HCEC 1CT (cell line): ENCODE results near the gene RASGEF1B.
"Not testable (repeated sequence)": the region's sequence is repeated elsewhere in the genome, so short reads cannot be mapped to it uniquely, and the experiment has no call there.

Experiments used
- DNase-seq: peaks from one replicate; pipeline ENCODE4 v3.0.0-alpha.2; 2017

RASGEF1B gene

GRCh38 chr4:81426770-81427289, 44.9 kb downstream of the RASGEF1B start:
- no peak for DNase-seq

DNA sequence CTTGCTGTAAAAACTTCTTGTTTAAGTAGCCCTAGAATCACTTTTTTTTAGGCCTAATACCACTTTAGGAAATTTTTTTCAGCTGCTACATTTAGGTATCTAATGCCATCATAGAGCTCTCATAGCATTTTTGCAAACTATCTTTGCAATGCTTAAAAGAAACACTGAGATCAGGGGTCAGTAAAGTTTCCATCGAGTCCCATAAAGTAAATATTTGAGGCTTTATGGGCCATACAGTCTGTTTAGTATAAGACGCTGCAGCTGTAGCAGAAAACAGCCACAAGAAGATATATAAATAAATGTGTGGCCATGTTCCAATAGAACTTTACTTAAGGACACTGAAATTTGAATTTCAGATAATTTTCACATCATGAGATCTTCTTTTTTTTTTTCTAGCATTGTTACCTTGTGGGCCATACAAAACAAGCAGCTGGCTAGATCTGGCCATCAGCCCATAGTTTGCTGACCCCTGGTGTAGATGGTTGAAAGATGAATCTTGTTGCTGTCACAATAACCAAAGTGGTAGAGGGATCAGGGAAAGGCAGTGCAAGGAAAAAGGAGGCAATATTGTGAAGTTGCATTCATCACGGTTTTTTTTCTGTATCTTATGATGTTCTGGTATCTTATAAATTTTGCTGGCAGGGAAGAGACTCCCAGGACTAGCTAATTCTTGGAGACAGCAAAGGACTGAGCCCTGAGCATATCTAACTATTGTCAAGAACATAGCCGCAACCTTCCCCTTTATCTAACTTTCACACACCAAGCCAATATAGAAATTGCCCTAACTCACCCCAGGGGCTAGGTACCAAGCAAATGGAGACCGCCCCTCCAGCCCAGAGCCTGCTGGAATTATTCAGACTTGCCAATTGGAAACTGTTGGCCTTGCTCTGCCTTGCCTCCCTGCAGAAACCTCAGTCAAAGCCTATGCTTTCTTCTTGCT, 46.6 kb downstream of the RASGEF1B start:
- DNase-seq = no peak

DNA sequence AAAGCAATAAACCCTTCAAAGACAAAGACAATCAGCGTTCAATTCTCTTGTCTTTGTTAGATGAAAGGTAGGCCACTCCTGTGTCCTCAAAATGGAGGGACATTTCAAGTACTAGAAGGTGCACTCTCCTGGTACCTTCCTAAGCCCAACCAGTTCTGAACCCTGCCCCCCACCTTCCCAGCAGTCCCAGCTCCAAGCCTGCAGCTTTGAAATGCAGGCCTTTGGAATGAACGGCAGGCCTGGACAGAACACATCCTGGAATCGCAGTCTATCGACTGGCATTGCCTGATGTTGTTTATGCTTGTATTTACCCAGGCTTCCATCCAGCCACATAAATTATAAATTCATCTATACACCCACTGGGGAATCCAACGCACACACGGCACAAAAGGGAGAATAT, 47.4 kb downstream of the RASGEF1B start:
- DNase-seq = no peak

- no peak for DNase-seq
These were observed 49.1 kb downstream of the RASGEF1B start for GRCh38 chr4:81422595-81422994.

DNA sequence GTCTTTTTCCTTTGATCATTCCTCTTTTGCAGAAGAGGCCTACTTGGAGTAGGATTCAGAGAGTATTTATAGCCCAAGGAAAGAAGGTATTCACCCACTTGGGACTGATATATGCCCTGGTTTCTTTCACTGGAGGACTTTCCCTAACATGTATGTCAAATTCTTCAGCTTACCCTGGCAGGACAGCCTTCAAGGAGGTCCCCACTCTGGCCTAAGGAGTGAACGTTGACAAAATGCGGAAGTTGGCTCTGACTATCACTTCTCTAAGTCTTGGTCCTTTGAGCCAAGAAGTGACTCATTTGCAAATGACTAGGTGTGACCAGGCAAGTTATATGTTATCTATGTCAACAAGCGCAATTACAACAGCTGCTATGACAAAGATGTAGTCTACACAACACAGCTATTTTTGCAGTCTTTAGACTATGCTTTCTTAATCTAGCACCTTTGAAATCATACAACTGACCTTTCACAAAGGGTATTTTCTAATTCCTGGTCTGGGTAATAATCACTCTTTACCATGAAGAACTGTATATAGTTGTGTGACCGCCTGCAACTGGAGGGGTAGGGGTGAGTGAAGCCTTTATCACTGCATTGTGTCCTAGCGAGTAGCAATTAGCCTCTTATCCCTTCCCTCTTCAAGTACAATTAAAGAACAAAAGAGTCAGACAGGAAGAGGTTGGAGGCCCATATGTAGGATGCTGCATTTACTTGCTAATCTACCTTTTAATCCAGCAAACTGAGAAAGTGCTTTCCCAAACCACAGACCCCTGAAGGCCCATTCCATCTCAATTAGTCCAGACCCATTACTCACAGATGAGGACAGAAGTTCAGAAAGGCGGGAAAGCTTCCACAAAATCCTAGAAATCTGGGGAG, 50.1 kb downstream of the RASGEF1B start:
- no peak for DNase-seq

- no peak for DNase-seq
These were observed 53.1 kb downstream of the RASGEF1B start for GRCh38 chr4:81418572-81418971.

GRCh38 chr4:81412946-81413495, 58.7 kb downstream of the RASGEF1B start:
- no peak for DNase-seq

- DNase-seq = no peak
These were observed 61.0 kb downstream of the RASGEF1B start for GRCh38 chr4:81410680-81411079.

DNA sequence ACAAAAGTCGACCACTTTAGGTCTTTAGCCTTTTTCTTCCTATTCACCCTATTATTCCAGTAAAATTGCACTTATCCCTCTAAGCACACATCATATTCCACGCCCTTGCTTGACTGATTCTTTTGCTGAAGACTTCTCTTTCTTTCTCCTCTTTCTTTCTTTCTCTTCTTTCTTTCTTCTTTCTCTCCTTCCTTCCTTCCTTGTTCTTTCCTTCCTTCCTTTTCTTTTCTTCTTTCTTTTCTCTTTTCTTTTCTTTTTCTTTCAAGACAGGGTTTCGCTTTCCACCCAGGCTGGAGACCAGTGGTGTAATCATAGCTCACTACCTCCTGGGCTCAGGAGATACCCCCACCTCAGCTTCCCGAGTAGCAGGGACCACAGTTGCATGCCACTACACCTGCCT, 61.9 kb downstream of the RASGEF1B start:
- no peak for DNase-seq

DNA sequence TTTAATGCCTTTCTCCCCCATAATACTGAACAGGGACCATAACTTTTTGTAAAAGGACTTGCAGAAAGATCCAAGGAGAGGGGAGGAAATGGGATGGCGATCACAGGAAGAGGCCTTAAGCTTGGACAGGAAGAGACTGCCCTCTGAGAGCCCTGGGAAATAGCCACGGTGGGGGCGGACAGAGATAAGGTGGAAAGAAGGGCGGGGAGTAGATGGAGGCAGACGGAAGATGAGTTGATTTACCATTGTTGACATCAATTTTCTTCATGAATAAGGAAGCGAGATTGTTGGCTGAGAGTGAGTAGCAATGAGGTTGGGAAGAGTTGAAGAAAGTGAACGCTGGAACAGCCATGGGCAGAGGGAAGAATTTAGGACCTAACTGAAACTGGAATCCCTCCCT, 63.4 kb downstream of the RASGEF1B start:
- no peak for DNase-seq

- no peak for DNase-seq
These were observed 64.0 kb downstream of the RASGEF1B start for GRCh38 chr4:81407726-81408125.

- not testable (repeated sequence) for DNase-seq
These were observed 65.2 kb downstream of the RASGEF1B start for GRCh38 chr4:81406481-81406880.

DNA sequence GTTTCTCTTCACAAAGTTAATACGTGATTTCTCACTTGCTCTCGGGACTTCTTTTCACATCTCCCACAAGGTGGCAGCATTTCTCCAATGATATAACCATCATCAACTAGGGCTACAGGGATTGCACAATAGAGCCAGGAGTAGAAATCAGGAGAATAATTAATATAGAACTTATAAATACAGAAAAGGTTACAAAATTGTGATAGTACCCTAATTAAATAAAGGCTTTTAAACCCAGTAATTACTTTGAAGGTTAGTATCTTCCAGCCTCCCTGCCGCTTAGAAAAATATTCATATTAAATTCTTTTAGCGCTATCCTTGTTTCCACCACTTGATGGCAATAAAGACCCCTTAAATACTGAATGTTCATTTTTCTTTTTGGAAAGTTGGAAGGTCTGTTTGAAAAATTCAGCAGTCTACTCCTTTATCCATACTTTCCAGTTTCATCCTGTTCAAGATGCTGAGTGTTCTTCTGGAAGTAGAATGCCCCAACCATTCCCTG, 65.8 kb downstream of the RASGEF1B start:
- DNase-seq = peak; percentile 32

DNA sequence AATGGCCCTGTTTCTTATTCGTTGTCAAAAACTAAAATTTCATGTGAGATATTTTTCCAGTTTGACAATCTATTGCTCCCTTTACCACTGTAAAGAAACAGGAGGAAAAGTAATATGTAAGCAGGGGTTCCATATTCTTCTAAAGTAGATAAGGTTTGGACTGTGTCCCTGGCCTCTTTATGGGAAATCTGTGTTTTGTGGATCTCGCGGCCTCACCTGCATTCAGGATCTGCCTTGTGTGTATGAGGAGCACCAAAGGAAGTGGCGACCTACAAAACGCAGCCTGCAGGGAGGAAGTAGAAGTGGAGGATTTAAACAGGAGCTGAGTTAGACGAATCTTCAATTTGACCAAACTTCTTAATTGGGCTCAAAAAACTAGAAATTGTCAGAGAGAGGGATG, 67.0 kb downstream of the RASGEF1B start:
- DNase-seq = no peak

DNA sequence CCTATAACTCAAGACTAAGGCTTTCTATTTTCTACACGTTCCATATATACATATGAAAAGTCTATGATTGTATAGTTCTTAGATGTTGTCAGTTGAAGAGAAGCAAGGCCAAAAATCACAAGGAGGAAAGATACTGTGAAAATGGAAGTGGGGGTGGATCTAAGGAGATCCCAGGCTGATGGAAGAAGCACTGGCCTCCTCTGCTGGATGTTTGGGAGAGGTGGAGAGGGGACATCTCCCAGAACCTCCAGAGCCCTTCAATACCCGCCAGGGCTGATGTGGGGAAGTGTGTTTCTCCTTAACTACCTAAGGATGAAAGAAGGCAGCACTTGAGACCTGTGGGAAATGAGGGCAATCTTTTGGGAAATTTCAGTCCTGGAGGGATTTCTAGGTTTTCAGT, 67.4 kb downstream of the RASGEF1B start:
- DNase-seq = peak; percentile 3

DNA sequence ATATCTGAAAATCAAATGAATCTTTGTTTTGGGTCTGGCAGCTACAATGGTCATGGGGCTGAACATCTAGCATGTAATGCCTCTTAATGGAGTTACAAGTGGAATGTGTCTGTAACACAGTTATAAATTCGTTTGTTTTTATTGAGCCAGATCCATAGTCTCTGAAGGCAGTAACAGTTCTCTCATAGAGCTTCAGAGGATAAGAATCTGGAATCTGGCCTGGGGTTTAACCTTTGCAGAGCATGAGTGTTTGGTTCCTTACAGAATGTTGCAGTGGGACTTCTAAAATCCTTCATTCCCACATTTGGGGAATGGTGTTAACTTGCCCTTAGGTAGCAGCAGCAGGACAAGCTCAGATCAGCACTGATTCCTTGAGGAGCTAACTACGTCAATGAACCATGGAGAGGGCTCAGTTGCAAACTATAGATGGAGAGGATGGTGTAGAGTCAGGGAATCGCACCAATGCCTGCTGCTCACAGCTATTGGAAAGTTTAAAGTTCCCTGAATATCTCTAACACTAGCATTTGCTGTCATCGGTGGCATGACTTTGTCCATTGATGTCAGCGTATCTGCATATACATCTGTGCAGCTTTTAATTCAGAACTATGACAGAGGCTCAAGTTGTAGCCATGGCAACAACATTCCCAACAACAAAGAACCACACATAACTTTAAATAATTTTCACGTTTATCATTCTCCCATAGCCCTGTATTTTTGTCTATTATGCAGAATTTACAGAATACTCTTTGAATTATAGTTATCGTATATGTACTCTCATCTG, 72.2 kb downstream of the RASGEF1B start:
- DNase-seq = no peak

DNA sequence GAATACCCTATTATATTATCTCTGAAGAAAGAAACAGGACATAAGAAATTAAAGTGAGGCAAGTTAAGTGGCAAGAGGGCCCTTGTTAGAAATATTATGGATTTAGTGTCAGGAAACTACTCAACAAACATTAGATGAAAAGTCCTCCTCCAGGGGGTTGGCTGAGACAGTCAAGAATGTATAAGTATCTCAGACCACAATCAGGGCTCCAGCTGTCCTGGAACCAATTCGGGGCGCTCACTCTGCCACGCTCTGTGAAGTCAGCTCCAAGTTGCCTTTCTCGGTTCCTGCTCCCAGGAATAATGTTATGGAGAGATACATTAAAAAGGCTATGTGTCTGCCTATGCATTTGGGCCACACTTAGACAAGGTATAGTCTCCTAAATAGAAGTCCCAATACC, 73.3 kb downstream of the RASGEF1B start:
- DNase-seq = no peak

DNA sequence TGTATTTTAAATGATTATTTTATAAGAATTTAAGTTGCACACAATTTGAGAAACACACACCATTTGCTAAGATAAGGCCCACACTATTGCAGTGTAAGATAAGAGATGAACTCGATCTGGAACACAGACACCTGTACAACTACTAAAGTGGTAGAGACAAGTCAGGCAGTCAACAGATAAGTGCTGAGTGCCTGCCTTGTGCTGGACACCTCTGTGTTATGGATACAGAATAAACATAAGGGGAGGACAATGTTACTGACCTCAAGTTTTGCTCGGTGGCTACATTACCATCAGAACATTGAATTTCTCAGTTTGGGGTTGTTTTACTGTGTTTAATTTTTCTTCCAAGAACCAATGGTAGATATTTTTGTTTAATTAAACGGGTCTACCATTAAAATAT, 74.1 kb downstream of the RASGEF1B start:
- DNase-seq = no peak

DNA sequence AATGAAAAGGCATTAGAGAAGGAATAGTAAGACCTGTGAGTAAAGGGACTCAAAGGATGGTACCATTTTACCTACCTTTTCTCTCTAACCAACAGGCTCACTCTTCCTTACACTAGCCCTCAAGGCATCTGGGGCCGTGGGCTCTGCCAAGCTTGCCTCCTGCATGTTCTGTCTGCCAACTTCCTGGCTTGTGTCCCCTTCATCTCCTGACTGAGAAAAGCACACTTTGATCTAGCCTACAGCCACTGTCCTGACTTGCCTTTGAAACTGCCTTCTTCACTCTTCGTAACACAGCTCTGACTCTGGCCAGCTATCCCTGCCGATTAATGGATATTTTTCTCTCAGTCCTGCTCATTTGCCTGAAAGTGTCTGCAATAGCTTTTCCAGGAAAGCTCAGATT, 76.5 kb downstream of the RASGEF1B start:
- no peak for DNase-seq

- DNase-seq = no peak
These were observed 79.5 kb downstream of the RASGEF1B start for GRCh38 chr4:81392164-81392563.

DNA sequence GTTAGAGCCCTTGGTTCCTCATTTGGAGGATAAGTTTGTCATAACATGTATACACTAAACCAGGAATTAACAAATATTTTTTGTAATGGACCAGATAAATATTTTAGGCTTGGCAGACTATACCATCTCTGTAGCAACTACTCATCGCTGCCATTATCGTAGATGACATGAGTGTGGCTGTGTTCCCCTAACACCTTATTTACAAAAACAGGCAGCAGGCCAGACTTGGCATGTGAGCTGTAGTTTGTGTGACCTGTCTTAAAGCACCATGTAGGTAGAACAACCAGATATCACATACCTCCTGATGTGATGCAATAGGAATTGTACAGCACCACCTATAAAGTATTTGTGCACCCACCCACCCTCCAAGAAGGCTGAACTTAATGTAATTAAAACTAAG, 82.0 kb downstream of the RASGEF1B start:
- no peak for DNase-seq

DNA sequence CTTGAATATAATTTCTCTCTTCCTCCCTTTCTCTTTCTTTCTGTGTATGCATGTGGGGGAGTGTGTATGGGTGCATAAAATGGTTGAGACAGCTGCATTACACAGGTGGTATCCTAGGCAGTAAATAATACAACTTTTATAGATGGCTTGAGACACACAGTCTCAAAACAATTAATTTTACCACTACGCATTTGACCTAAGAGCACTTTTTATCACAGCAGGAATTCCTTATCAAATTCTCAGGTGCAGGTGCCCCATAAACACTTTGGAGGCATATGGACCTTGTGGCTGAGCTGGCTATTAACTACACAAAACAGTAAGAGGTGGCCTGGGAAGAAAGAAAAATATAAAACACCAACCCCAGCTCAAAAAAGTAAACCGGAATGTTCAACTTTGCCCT, 91.3 kb downstream of the RASGEF1B start:
- DNase-seq = no peak
